ENCODE measurements around the gene ANKRD29.

ANKRD29 gene

GRCh38 chr18:23588836-23589560 is 73.7 kb downstream of the ANKRD29 start:
- DNase-seq (ENCODE audit: low read depth): peak; percentile 23
- H3K4me3 ChIP-seq (ENCODE audit: control insufficient read depth, low read depth, low read length): no peak overlapping the region
- no peak for TF ChIP-seq CTCF (IDR thresholded peaks at IDR 0.05; ENCODE audit: control insufficient read depth, insufficient read depth, low read depth, low read length, missing control alignments)

- no peak for TF ChIP-seq CTCF (IDR thresholded peaks at IDR 0.05; ENCODE audit: control insufficient read depth, insufficient read depth, low read depth, low read length, missing control alignments)
- H3K4me3 ChIP-seq (ENCODE audit: control insufficient read depth, low read depth, low read length): no peak overlapping the region
- DNase-seq (ENCODE audit: low read depth): no peak
Observed at GRCh38 chr18:23587220-23587642, 75.5 kb downstream of the ANKRD29 start.

GRCh38 chr18:23586249-23587196 is 76.2 kb downstream of the ANKRD29 start, which contains the start of gene NPC1:
TSS of gene NPC1 (minus strand) at chr18:23586506. CDS start at chr18:23586343, 163 bp downstream.
- DNase-seq (ENCODE audit: low read depth): peak; percentile 69
- H3K4me3 ChIP-seq (ENCODE audit: control insufficient read depth, low read depth, low read length): peak within 1 kb of the TSS; percentile 98
- peak; percentile 85 for TF ChIP-seq CTCF (IDR thresholded peaks at IDR 0.05; ENCODE audit: control insufficient read depth, insufficient read depth, low read depth, low read length, missing control alignments)

- peak overlapping the region; percentile 98 for H3K4me3 ChIP-seq (ENCODE audit: control insufficient read depth, low read depth, low read length)
- no peak for DNase-seq (ENCODE audit: low read depth)
- no peak for TF ChIP-seq CTCF (IDR thresholded peaks at IDR 0.05; ENCODE audit: control insufficient read depth, insufficient read depth, low read depth, low read length, missing control alignments)
Observed at GRCh38 chr18:23585897-23586248, 76.8 kb downstream of the ANKRD29 start.

- no peak for TF ChIP-seq CTCF (IDR thresholded peaks at IDR 0.05; ENCODE audit: control insufficient read depth, insufficient read depth, low read depth, low read length, missing control alignments)
- H3K4me3 ChIP-seq (ENCODE audit: control insufficient read depth, low read depth, low read length): peak overlapping the region; percentile 98
- DNase-seq (ENCODE audit: low read depth): no peak
Observed at GRCh38 chr18:23585007-23585871, 77.5 kb downstream of the ANKRD29 start.

Data from AG09309 (cell line).